Gastrocnemius medialis (tissue), 4 donors: Measurements from ENCODE around the gene TLK2.

Experiments
- CTCF ChIP-seq, 5 experiments: fragments of 450-650 bp in 3 of 5; fragments of 200-600 bp in 2 of 5; sonication (generic) in 2 of 5; IDR thresholded peaks in 4 of 5; conservative IDR thresholded peaks in 1 of 5; 1 replicate in 4 of 5; 2 replicates in 1 of 5; pipeline ENCODE4 v1.5.1; 2016 to 2019; ENCODE audit warnings: antibody characterized with exemption in 5 of 5, mild to moderate bottlenecking in 3 of 5, moderate library complexity in 3 of 5
- POLR2A ChIP-seq, 2 donors: fragments of 450-650 bp; IDR thresholded peaks; one replicate each; pipeline ENCODE4 v1.6.1; 2017; ENCODE audit warnings: antibody characterized with exemption in 2 of 2, mild to moderate bottlenecking in 2 of 2, moderate library complexity in 2 of 2

GRCh38 chr17:62660629-62661118 lies 182.0 kb downstream of the TLK2 start:
- TF ChIP-seq POLR2A (IDR thresholded peaks at IDR 0.05), result no peak
- TF ChIP-seq CTCF (IDR thresholded peaks at IDR 0.05 in 4 of 5, conservative IDR thresholded peaks at IDR 0.05 in 1 of 5), result no peak
